Keratinocyte (primary cell): ENCODE results near the gene MKX.

Source experiments
- CTCF ChIP-seq, 3 experiments: IDR thresholded peaks in 1 of 3; conservative IDR thresholded peaks in 1 of 3; optimal IDR thresholded peaks in 1 of 3; 2 replicates in 2 of 3; 3 replicates in 1 of 3; pipeline versions ENCODE3 to v1.5.1; 2011; ENCODE audit warnings: low read length in 3 of 3, mild to moderate bottlenecking in 3 of 3, moderate library complexity in 2 of 3, control low read depth in 1 of 3, inconsistent platforms in 1 of 3; ENCODE audit not compliant: insufficient read depth in 2 of 3; ENCODE audit errors: extremely low read depth in 1 of 3
- EZH2 ChIP-seq: IDR thresholded peaks from one replicate; pipeline ENCODE4 v1.6.1; 2012; ENCODE audit warnings: inconsistent platforms, mild to moderate bottlenecking, low read length, moderate library complexity

DNA sequence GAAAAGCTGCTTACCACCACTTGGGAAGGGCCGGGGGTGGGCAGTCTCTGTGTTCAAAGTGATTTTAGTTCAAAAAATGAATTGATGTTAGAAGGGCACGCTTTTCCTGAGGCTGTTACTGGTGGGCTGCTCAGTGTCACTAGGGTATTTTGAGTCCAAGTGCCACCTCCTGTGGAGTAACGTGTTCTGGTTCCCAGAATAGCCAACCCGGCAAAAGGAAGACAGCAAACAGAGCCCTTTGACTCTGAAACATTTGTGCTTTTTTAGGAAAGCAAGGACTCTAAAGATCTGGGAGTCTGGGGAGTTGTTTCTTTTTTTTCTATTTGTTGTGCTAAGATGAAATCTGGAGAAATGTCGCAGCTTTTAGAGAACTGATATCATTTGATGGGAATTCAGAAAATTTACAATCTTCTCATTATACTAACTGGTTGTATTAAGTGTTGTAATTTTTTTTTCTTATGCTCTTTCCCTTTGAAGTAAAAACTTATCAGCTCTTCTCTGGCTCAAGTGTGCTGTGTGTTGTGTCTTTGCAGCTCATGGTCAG lies 66.2 kb downstream of the MKX start:
- TF ChIP-seq EZH2: no peak
- no peak for TF ChIP-seq CTCF (optimal IDR thresholded peaks at IDR 0.05 in 1 of 3, IDR thresholded peaks at IDR 0.05 in 1 of 3, conservative IDR thresholded peaks at IDR 0.05 in 1 of 3; ENCODE audit: extremely low read depth in 1 of 3, insufficient read depth in 2 of 3, low read length in 3 of 3)
